GM19395 (cell line): ENCODE results near the gene RUNX3.
"Not testable (repeated sequence)": the region's sequence is repeated elsewhere in the genome, so short reads cannot be mapped to it uniquely, and the experiment has no call there.

ENCODE experiments used
- ATAC-seq: cut with Tn5 transposase; IDR thresholded peaks from one replicate; pipeline ENCODE4 v1.9.1; 2021; ENCODE audit warnings: mild to moderate bottlenecking, moderate library complexity; ENCODE audit not compliant: unreplicated experiment

The RUNX3 gene

DNA sequence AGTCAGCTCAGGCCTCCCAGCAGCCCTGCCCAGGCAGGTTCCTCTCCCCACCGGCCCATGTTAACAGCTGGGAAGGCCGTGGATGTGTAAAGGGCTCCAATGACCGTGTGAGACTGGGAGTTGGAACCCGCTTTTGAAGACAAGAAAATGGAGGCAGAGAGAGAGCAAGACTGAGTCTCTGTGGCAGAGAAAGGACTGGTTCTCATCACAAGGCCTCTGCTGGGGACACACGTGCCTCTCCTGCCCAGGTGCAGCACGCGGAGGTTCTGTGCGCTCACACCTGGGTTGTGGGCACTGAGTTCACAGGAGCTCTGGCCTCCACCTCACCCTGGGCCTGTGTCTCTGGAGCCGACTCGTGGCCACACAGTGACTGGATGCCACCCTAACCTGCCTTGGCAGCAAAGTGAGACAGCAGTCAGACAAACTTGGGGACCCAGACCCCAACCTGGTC, 27.0 kb downstream of the RUNX3 start:
- no peak for ATAC-seq

- ATAC-seq = no peak
These were observed 27.6 kb downstream of the RUNX3 start for GRCh38 chr1:24902471-24902891.

GRCh38 chr1:24901791-24902470, 28.1 kb downstream of the RUNX3 start:
- no peak for ATAC-seq

GRCh38 chr1:24900985-24901781, 28.9 kb downstream of the RUNX3 start:
- no peak for ATAC-seq

GRCh38 chr1:24900486-24900849, 29.6 kb downstream of the RUNX3 start:
- no peak for ATAC-seq

- ATAC-seq = no peak
These were observed 30.2 kb downstream of the RUNX3 start for GRCh38 chr1:24899581-24900485.

GRCh38 chr1:24898909-24899439, 31.1 kb downstream of the RUNX3 start:
- no peak for ATAC-seq

GRCh38 chr1:24898152-24898908, 31.7 kb downstream of the RUNX3 start:
- no peak for ATAC-seq

DNA sequence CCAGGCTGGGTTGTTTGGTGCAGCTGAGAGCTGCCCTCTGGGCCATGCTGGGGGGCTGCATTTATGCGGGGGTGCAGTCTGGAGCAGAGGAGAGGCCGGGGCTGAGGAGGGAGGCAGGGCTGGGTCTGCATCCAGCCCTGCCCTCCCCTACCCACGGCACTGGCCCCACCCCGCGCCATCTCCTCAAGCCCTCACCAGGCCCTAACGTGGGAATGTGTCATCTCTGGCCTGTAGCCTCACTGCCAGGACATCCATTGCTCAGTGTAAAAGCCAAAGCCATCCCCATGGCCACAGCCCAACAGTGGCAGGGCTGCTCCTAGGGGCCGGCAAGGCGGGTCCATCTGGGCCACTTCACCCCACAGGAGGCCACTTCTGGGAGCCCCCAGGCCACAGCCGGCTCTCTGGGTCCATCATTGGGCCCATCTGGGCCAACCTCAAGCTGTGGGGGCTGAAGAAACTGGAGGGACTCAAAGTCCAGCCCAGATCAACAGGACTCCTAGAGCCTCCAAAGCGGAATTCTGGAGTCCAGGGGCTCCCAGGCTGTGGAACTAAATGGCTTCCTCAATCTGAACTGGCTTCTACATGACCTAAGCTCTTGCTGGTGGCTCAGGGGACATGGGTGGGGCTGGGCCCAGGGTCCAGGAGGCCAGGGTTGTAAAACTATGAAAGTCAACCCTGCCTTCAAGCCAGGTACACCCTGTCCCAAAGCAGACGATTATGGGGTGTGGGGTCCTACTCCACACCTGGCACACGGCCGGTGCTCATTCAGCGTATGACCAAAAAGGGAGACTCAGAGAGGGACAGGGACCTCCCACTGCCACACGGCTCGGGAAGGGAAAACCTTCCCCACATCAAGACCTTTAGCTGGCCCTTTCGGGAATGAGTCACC, 32.6 kb downstream of the RUNX3 start:
- no peak for ATAC-seq

DNA sequence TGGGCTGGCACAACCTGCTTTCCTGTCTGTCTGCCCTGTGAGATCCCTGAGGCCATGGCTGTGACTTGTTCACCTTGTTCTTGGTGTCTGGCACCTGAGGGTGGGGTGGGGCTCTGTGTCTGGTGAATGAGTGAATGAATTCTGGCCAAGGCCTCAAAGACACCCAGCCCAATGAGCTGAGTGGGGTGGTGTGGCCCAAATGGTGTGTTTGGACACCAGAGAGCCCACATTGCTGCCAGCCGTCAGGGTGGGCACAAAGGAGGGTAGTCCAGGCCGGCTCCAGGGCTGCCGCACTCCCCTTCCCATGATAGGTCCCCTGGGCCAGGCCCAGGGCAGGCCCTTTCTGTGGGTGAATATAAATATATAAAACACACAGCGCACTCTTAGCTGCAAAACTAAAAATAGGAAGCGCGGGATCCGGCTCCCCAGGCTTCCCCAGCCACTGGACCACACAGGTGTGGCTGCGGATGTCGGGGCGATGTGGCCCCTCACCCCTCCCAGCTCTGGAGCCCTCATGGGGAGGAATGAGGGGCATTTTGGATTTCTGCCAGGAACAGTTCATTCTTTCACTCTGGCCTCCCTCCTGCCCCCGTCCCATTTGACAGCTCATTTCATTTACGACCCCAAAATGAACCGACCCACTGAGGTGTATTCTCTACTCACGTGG, 33.3 kb downstream of the RUNX3 start:
- no peak for ATAC-seq

DNA sequence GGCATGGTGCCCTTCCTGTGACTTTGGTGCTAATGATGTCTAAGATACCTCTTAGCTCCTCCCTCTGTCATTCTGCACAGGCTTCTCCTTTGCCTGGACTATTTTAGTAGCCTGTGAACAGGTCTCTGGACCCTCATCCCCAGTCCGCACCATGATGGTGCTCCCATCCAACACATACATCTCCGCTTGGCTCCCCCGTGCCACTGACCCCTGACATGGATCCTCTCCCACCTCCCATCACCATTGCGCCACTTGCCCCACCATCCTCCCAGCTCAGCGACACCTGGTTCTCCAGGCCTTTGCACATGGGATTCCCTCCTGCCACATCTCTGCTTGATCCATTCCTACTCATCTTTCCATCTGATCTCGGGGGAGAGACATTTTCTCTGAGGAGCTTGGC, 33.9 kb downstream of the RUNX3 start:
- ATAC-seq = no peak

GRCh38 chr1:24895511-24895910, 34.6 kb downstream of the RUNX3 start:
- no peak for ATAC-seq

- no peak for ATAC-seq
These were observed 36.1 kb downstream of the RUNX3 start for GRCh38 chr1:24894002-24894401.

DNA sequence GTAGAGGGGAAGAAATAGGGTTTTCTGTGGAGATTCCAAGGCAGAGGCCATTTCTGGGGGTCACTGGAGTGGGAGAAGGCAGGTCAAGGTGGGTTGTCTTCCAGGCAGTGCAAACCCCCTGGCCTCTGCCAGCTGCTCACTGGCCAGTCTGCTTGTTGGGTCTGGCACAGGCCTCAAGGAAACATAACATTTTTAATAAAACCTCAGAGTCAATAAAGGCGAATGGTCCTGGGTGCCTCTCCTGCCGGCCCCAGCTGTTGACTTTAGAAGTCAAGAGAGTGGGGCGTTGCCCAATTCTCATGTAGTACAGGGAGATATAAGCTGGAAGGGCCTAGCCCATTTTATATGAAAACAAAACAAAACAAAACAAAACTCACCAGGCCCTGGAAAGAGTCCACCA, 36.6 kb downstream of the RUNX3 start:
- ATAC-seq = no peak

GRCh38 chr1:24892188-24893153, 37.6 kb downstream of the RUNX3 start:
- no peak for ATAC-seq

- not testable (repeated sequence) for ATAC-seq
These were observed 38.7 kb downstream of the RUNX3 start for GRCh38 chr1:24891367-24891766.

GRCh38 chr1:24890887-24891286, 39.2 kb downstream of the RUNX3 start:
- ATAC-seq = no peak
